ENCODE results near the gene TRIM50.

DNA sequence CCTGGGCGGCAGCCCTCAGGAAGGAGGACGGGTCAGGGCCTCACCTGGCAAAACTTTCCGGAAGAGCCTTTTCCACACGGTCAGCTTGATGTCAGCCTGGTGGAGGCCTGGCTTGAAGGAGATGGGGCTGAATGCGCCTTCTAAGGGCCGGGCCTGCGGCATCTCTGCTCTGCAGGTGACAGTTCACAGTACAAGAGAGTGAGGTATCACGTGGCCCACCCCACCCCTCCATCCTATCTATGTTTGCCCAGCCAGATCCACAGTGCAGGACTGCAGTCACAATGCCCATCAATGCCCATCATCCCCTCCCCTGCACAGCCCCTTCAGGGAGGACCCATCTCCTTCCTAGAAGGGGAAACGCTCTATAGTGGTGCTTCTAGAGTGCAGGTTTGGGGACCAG is 11.4 kb downstream of the TRIM50 start:
- TF ChIP-seq, protein P1, sequence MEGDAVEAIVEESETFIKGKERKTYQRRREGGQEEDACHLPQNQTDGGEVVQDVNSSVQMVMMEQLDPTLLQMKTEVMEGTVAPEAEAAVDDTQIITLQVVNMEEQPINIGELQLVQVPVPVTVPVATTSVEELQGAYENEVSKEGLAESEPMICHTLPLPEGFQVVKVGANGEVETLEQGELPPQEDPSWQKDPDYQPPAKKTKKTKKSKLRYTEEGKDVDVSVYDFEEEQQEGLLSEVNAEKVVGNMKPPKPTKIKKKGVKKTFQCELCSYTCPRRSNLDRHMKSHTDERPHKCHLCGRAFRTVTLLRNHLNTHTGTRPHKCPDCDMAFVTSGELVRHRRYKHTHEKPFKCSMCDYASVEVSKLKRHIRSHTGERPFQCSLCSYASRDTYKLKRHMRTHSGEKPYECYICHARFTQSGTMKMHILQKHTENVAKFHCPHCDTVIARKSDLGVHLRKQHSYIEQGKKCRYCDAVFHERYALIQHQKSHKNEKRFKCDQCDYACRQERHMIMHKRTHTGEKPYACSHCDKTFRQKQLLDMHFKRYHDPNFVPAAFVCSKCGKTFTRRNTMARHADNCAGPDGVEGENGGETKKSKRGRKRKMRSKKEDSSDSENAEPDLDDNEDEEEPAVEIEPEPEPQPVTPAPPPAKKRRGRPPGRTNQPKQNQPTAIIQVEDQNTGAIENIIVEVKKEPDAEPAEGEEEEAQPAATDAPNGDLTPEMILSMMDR (IDR thresholded peaks at IDR 0.05; ENCODE audit: borderline replicate concordance, extremely low read depth, low read length, poor library complexity, severe bottlenecking) = no peak
- no peak for TF ChIP-seq EZH2 (IDR thresholded peaks at IDR 0.05; ENCODE audit: borderline replicate concordance, low read depth, low read length, severe bottlenecking)

Measured in DND-41 (cell line).